HG02678 (cell line): Measurements from ENCODE around the gene STRN.
A peak's percentile ranks its signal among the peaks of the same experiment; 100 is the strongest.
"Not testable (repeated sequence)": the region's sequence is repeated elsewhere in the genome, so short reads cannot be mapped to it uniquely, and the experiment has no call there.

Experiments used
- ATAC-seq: cut with Tn5 transposase; IDR thresholded peaks from one replicate; pipeline ENCODE4 v1.9.1; 2021; ENCODE audit warnings: mild to moderate bottlenecking, moderate library complexity; ENCODE audit not compliant: unreplicated experiment

The STRN gene, protein sequence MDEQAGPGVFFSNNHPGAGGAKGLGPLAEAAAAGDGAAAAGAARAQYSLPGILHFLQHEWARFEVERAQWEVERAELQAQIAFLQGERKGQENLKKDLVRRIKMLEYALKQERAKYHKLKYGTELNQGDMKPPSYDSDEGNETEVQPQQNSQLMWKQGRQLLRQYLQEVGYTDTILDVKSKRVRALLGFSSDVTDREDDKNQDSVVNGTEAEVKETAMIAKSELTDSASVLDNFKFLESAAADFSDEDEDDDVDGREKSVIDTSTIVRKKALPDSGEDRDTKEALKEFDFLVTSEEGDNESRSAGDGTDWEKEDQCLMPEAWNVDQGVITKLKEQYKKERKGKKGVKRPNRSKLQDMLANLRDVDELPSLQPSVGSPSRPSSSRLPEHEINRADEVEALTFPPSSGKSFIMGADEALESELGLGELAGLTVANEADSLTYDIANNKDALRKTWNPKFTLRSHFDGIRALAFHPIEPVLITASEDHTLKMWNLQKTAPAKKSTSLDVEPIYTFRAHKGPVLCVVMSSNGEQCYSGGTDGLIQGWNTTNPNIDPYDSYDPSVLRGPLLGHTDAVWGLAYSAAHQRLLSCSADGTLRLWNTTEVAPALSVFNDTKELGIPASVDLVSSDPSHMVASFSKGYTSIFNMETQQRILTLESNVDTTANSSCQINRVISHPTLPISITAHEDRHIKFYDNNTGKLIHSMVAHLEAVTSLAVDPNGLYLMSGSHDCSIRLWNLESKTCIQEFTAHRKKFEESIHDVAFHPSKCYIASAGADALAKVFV

DNA sequence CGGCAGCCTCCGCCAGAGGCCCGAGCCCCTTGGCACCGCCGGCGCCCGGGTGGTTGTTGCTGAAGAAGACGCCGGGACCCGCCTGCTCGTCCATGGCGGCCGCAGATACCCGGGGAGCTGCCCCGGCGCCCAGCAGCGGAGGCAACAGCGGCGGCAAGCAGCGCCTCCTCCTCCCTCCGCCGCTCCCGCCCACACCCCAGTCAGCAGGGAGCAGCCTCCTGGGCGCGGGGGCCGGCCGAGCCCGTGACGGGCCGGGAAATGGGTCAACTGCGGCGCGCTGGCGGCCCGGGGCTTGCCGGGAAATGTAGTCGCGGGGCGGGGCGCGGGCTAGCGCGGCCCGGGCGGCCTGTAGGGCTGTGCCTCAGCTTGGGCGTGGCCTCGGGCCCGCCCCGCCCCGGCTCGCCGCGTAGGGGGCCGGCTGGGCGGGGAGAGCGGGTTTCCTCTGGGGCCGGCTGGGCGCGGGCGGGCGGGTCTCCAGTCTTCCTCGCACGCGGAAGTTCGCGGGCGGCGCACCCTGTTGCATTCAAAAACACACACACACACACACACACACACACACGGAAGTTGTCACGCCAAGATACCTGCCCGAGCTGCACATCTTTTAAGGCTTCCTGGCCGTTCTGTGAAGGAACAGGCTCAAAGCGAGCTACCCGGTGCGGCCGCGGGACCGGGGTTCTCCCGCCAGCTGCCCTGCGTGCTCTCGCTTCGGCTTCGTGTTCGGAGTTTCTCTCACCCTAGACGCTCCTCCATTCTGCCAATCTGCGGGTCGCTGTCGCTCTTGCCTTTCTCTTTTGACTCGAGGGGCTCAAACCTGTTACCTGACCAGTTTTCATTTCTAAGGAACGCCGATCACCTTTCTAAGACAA lies at the start of gene STRN:
STRN (minus strand) TSS at position 167 of the 866 bp plus-strand sequence; CDS start at position 94, 73 bp downstream.
- ATAC-seq = peak; percentile 96

DNA sequence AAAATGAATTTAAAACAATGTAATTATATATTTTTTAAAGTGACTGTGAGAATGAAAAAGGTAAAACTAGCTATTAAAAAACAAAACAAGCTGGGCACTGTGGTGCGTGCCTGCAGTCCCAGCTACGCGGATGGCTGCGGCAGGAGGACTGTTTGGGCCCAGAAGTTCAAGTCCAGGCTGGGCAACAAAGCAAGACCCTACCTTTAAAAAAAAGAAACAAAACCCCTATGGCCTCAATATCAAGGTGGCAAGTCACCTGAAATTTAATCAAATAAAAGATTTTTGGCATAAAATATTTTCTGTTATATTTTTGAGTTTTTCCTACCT lies 46.9 kb upstream of the STRN start:
- peak; percentile 13 for ATAC-seq

DNA sequence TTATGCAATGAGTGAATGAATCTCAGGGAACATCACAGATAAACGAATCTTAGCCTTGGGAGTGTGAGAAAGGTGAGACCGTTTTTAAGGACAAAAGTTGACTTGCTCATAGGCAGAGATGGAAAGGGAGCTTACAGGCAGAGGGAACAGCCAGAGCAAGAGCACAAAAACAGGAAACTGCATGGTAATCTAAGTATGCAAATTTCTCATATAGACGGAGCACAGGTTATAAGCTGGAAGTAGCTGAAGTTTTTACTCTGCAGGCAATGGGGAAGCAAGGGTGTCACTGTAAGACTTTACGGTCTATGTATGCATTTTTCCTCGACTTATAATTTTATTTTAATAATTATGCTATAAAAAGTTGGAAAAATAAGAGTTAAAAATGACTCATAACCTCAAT lies 44.8 kb upstream of the STRN start:
- ATAC-seq = peak; percentile 46

DNA sequence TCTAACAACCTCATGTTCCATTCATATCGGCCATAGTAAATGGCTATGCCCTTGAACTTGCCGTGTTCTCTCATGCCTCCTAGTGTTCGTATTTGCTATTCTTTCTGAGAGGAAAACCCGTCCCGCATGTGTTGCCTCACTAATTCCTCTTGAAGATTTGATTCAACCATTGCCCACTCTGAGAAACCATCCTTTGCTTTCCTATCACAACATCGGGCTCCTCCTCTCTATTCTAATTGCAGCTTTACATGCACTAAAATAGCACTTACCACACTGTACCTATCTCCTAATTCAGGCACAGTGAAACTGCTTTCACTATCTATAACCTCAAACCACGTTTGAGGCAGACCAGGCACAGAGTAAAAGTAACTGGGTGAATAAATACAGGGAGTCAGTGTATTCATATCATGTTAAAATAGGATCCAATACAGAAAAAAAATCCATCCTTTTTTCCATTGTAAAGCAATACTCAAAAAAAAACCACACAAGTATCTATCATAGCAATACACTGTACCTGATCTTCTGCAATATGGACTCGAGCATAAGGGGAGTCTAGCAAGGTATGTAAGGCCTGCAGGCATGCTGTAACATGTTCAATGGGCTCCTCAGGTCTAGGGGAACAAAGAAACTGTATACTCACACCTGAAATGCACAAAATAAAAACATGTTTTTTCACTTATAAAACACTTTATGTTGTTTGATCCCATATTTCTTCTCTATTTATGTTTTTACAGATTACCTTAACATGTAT lies 39.0 kb upstream of the STRN start:
- ATAC-seq = peak; percentile 99

DNA sequence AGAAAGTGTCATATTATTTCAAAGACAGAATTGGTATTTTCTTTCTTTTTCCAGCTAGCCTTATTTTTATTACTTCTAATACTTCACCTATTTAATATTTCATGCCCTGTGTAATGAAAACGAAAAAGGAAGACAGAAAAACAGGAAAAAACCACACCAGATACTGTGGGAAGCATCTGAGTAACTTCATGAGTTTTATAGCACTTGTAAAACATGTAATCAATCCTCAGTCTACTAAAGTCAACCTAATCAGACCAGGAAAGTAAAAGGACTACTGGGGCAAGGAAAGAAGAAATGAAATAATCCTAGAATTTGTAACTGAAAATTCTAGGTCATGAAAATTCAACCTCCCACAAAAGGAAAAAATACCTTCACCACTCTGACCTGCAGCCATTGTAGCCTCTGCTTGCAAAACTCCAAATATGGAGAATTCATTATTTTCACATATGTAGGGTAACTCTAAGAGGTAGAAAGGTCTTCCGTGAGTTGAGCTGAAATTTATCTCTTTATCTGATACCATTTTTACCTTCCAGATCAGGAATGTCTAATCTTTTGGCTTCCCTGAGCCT lies 34.7 kb upstream of the STRN start:
- ATAC-seq = no peak

DNA sequence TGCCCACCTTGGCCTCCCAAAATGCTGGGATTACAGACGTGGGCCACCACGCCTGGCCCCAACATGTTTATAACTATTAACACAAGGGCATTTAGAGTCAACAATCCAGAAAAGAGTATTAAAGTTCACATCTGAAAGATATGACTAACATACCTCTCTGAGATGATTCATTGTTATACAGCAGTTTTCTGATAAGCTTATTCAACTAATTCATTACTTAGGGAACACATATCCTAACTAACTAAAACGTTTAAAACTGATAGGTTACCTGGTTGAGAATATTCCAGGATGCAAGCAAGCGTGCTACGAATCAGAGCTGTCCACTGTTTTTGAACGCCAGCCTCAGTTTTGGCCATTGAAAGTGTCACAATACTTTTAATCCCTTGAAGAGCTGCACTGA lies 34.0 kb upstream of the STRN start:
- no peak for ATAC-seq

DNA sequence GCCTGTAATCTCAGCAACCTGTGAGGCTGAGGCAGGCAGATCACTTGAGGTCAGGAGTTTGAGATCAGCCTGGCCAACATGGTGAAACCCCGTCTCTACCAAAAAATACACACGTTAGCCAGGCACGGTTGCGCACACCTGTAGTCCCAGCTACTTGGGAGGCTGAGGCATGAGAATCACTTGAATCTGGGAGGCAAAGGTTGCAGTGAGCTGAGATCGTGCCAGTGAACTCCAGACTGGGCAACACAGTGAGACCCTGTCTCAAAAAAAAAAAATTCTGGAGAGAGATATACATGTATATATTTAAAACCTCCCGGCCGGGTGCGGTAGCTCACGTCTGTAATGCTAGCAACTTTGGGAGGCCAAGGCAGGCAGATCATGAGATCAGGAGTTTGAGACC lies 33.1 kb upstream of the STRN start:
- ATAC-seq = not testable (repeated sequence)

DNA sequence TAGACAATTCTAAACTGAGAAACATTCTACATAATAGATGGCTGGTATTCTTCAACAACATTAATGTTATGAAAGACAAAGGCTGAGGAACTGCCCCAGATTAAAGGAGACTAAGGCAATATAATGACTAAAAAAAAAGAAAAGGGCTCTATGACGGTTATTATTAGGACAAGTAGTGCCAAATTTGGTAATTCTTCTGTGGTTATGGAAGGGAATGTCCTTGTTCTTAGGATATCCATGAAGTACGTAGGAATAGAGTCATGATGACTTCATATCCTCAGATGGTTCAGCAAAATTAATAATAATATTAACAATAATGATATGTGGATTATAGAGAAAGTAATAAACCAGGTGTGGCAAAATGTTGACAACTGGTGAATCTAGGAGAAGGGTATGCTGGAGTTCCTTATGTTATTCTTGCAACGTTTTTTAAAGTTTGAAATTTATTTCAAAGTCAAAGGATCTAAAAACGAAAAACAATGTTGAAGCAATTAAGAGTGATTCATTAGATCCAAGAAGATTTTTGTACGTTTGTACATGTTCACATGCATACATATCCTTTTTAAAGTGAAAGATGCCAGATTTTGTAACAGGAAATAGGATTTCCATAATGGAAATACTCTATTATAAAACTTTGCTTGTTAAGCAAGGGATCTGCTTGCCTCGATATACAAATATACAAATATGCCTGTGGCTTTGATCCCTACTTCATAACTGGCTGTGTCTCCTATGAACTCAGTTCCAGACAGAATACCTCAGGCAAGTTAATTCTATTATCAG lies 27.7 kb upstream of the STRN start:
- ATAC-seq = no peak

DNA sequence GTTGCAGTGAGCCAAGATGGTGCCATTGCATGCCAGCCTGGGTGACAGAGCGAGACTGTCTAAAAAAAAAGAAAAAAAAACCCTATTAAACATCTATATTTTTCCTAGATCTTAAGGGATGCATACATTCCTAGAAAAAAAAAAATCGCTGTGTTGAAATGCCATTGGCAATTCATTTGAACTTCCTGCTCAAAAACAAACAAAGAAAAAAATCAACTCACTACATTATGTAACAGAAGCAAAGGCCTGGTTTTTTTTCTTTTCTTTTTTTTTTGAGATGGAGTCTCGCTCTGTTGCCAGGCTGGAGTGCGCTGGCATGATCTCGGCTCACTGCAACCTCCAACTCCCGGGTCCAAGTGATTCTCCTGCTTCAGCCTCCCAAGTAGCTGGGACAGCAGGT lies 21.7 kb upstream of the STRN start:
- ATAC-seq = no peak

DNA sequence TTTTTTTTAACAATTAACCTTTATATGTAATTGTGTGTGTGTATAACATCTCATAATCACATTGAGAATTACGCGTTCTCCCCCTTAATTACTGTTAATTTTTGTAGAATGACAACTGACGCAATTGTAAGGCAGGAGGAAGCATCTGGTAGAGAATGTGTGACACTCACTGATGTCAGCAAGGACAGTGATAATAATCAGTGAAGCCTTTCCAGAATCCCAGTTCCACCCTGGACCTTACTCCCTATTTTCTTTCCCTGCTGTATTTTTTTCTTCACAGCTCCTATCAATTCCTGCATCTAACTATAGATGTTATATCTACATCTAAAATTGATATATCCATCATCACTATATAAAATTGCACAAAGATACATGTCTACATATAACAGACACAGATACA lies 16.1 kb upstream of the STRN start:
- no peak for ATAC-seq

DNA sequence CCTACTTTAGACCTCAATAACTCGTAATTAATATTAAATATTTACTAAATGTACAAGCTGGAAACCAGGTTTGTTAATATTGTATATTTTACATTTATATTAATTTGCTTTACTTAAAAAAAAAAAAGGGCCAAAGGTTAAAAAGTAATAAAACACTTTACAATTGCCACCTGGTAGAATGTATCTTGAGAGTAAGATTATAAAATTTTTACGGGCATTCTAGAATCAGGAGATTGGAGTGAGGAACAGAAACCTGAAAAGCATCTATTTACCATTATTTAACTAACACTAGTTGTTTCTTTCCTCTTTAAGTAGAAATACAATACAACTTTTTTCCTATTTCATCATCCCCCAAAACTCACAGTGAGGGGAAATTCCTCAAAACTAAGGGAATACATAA lies 15.6 kb upstream of the STRN start:
- ATAC-seq = no peak

DNA sequence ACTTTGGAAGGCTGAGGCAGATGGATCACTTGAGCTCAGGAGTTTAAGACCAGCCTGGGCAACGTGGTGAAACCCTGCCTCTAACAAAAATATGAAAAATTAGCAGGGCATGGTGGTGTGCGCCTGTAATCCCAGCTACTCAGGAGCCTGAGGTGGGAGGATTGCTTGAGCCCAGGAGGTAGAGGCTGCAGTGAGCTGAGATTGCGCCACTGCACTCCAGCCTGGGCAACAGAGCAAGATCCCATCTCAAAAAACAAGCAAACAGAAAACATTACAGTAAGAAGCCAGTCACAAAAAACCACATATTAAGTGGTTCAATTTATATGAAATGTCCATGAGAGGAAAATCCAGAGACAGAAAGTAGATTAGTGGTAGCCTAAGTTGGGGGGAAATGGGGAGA lies 12.7 kb upstream of the STRN start:
- ATAC-seq = not testable (repeated sequence)

DNA sequence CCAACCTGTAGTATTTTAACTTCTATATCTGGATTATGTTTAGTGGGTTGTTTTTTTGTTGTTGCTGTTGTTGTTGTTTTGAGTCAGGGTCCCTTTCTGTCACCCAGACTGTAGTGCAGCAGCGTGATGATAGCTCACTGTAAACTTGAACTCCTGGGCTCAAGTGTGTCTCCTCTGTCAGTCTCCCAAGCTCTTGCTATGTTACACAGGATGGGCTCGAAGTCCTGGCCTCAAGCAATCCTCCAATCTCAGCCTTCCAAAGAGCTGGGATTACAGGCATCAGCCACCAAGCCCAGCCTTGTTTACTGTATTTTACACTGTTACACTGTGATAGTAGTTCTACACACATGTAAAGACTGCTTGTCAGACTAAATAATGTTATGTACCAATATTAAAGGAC lies 9.7 kb upstream of the STRN start:
- ATAC-seq = no peak

DNA sequence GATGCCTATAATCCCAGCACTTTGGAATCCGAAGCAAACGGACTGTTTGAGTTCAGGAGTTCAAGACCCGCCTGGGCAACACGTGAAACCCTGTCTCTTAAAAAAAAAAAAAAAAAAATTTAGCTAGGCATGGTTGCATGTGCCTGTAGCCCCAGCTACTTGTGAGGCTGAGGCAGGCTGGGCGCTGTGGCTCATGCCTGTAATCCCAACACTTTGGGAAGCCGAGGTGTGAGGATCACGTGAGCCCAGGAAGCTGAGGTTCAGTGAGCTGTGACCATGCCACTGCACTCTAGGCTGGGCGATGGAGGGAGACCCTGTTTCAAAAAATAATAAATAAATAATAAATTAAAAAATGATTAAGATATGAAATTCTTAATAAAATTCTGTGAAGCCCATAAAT lies 9.0 kb upstream of the STRN start:
- no peak for ATAC-seq

DNA sequence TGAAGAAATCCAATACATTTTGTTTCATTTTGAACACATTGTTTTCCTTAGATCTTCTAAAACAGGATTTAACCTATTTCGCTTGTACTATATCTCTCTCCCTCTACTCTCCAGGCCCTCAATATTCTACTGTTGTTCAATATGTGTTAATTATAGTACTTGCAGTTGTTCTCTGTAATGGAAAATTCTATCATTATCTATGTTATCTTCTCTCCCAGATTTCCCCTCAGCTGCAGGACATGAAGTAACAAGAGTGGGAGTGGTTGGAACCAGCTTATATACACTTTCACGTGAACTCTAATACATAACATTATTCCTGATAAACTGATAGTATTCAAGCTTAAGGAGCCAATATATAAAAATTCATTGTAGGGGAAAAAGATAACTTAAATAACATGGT lies 7.0 kb upstream of the STRN start:
- ATAC-seq = no peak

DNA sequence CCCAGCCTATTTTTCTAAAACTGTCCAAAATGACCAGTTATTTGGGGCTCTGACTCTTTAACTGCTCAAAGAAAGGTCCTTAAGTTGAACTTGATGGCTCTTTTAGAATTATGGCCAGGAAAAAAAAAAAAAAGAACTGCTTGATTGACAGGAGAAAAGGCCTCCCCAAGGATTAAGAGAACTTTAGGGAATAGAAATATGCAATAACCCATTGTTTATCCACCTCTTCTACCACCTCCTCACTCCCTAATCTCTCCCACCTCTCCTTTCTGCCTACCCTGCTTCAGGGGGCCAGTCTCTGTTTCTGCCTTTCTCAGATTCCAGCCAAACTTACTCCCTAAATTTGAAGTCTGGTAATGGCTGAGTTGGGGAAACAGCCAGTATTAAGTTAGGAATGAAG lies 5.7 kb upstream of the STRN start:
- ATAC-seq = no peak

DNA sequence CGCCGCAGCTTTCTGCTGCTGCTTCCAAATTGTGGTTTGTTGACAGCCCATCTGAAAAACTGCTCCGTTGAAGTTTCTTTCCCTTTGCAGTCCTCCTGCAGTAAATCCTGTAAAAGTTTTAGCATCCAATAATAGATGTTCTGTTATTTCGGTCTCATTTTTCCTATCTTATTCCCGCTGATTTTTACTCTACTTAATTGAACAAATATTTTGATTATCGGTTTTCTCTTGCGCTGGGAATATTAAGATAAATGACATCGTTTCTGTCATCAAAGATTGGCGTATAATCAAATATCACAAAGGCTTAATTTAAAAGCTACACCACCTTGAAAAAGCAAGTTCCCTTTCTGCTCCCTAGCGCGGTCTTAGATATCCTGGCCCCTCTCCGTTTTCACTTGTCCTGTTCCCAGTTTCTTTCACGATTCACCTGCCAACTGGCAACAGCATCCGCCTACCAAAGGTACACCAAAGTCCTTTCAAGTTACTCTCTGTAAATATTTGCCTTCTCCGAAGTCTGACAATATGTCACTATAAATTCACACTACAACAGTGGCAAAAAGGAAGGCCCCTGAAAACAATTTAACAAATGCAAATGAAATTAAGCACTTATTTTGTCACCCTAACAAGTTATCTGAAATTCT lies 1.0 kb upstream of the STRN start:
- no peak for ATAC-seq

DNA sequence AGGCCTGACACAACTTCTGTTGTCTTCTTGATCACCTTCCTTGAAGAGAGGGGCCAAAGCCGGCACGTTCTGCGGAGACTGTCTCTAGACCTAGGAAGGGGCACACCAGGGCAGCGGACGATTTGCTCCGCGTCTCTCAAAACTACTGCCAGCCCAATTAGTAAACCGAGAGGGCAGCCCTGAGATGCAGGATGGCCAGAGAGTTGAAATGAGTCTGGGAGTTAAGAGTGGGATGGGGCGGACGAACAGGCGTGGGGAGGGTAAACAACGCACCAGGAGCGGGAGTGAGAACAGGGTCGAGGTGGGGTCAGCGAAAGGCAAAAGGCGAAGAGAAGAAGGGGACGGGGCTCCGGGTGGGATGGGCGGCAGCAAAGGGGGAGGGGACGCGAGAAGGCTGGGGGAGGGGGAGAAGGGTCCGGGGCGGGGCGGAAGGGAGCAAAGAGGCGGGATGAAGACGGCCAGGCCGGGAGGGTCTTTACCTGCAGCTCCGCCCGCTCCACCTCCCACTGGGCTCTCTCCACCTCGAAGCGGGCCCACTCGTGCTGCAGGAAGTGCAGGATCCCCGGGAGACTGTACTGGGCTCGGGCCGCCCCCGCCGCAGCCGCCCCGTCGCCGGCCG lies 476 bp downstream of the STRN start:
- peak; percentile 25 for ATAC-seq

DNA sequence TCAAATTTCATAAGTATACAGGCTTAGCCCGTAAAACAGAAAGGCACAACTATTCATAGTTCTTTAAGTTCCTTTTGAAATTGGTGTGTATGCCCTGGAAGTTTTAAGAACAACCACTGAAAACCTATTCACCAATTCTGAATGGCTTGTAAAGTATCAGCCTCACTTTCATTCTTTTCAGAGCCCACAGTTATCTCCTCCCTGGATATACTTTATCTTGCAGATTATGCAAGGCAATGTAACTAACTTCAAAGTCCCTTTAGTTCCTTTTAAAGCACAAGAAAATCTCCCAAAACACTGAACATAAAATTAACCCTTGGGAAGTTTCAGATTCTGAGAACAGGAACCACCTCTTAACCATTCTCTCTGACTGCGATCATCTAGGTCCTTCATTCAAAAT lies 1.1 kb downstream of the STRN start:
- no peak for ATAC-seq
